Heart left ventricle (tissue), 16 donors: ENCODE results near the gene ANKZF1. TPM values are rescaled to one million over a fixed set of nuclear protein-coding genes. Genes with fewer than 3 reads are reported as not detected.

Source experiments
- ATAC-seq, 4 donors: fragments of 200-7000 bp; cut with Tn5 transposase; one replicate each; pipeline ENCODE4 v1.9.1; 2020 to 2022; ENCODE audit warnings: moderate library complexity in 4 of 4, mild to moderate bottlenecking in 3 of 4, moderate number of reproducible peaks in 1 of 4
- DNase-seq, 5 donors: peaks; one replicate each; pipeline ENCODE4 v3.0.0-alpha.2; 2020
- H3K27ac ChIP-seq, 12 donors: fragments of 200-600 bp; sonication (generic) in 4 of 12; one replicate each; pipeline versions ENCODE4 v1.5.0 to v1.8.0; 2016 to 2022; ENCODE audit warnings: mild to moderate bottlenecking in 2 of 12
- H3K27me3 ChIP-seq, 9 donors: fragments of 200-600 bp; sonication (generic) in 2 of 9; one replicate each; pipeline versions ENCODE4 v1.5.1 to v1.8.0; 2016 to 2022; ENCODE audit warnings: mild to moderate bottlenecking in 3 of 9
- H3K36me3 ChIP-seq, 9 donors: fragments of 200-600 bp; sonication (generic) in 2 of 9; one replicate each; pipeline versions ENCODE4 v1.5.0 to v1.8.0; 2018 to 2022; ENCODE audit warnings: mild to moderate bottlenecking in 2 of 9
- H3K4me1 ChIP-seq, 12 donors: fragments of 200-600 bp; sonication (generic) in 4 of 12; one replicate each; pipeline versions ENCODE4 v1.5.0 to v1.8.0; 2016 to 2022; ENCODE audit warnings: mild to moderate bottlenecking in 3 of 12
- H3K4me3 ChIP-seq, 12 donors: fragments of 200-600 bp; sonication (generic) in 4 of 12; one replicate each; pipeline versions ENCODE4 v1.5.0 to v1.8.0; 2017 to 2022; ENCODE audit warnings: mild to moderate bottlenecking in 9 of 12, moderate library complexity in 4 of 12
- H3K9me3 ChIP-seq, 12 donors: fragments of 200-600 bp; sonication (generic) in 4 of 12; one replicate each; pipeline versions ENCODE4 v1.5.0 to v1.8.0; 2016 to 2022; ENCODE audit warnings: mild to moderate bottlenecking in 1 of 12
- CTCF ChIP-seq, 12 donors: fragments of 200-600 bp; sonication (generic) in 4 of 12; IDR thresholded peaks; one replicate each; pipeline versions ENCODE4 v1.5.0 to v1.8.0; 2018 to 2022; ENCODE audit warnings: antibody characterized with exemption in 12 of 12, mild to moderate bottlenecking in 5 of 12
- POLR2A ChIP-seq, 2 donors: fragments of 450-650 bp; IDR thresholded peaks; one replicate each; pipeline ENCODE4 v1.6.1; 2017; ENCODE audit warnings: antibody characterized with exemption in 2 of 2, mild to moderate bottlenecking in 2 of 2, moderate library complexity in 2 of 2
- WGBS, 4 donors: extraction: QIAGEN DNeasy Blood & Tissue Kit in 2 of 4; methylation state at CpG; one replicate each; pipeline versions ENCODE4 v1.1.5 to v1.1.7; 2013 to 2018; 5-methylcytosine and 5-hydroxymethylcytosine counted together
- intact Hi-C, 10 donors: fragments of 100-400 bp; cut with DNase I; formaldehyde crosslinking; loops; one replicate each; pipeline versions ENCODE4 v1.11.1 to v1.14.2; 2022
- polyA plus RNA-seq, 2 donors: library from polyadenylated mRNA; stranded (reverse); fragments of 200-250 nt; gene quantifications; one replicate each; pipeline ENCODE4 v1.2.3, GENCODE V29; 2013
- total RNA-seq, 9 donors: library from RNA; depleted of rRNA in 2 of 9; stranded (reverse); fragments of >200 nt in 2 of 9; fragmentation: NEBNext Ultra II Directional in 3 of 9; extraction: Animal tissue kit (Norgen Biotek cat#: 25700) in 3 of 9; gene quantifications; one replicate each; pipeline versions ENCODE4 v1.1.0 to v1.2.4, GENCODE V29; 2016 to 2023
- donor health status: ischemic (EF 13 %, LVEDD 7.1; RV severe dilation, severe dysfunction).
- donor health status: healthy with polysubstance abuse.
- donor health status: DM: no; HTN: yes; CAD: no.
- donor health status: DM: no; HTN: no; CAD: no.
- donor health status: ischemic (EF 25% LVEDD 6.9; RV normal size, moderate dysfunction).
- donor health status: ischemic (EF 25% LVEDD 5.7; RV mildly dilated, moderate dysfunction).
- donor health status: healthy.
- donor health status: DM: yes; HTN: yes; CAD: no.
- donor health status: ischemic (EF 35%, LVEDD 5.7; RV mildly dilated, moderate dysfunction).
- donor health status: nonischemic (EF 11% LVEDD 7.7; RV severe dilation, severe dysfunction).
- donor health status: DM: yes; HTN: yes; CAD: no.
- donor health status: PGD.
- donor health status: ischemic (EF 29% LVEDD 5.4; RV normal size, mild dysfunction).
- donor health status: nonischemic (EF 23%, LVEDD 6.1; RV moderate dilation, normal function).

Gene ANKZF1
- total and polyA plus RNA-seq, 11 donors: 14.0 to 36.8 (median 26.3) TPM

- intact Hi-C loops: loop anchor here in 3 of 10 donors (2.0 to 10.0 kb wide), 3 partner anchors 40 to 48 kb away; partner anchors contain the start of gene ZFAND2B (in 2 of the 3)
- no peaks in the 10 kb centered on the region for H3K27me3 ChIP-seq
- WGBS, 4 donors: 95 to 98% (median 96%) methylated on average over 10 of the region's 10 CpGs
- no peak for DNase-seq
- H3K36me3 ChIP-seq: peaks cover 0 to 41% (median 29%) of the 10 kb centered on the region in 9 donors
- peak overlapping the region in 2 of 12 donors; percentile 28 to 95 for H3K27ac ChIP-seq
- no peak for ATAC-seq
- H3K4me1 ChIP-seq: peaks cover 6 to 66% (median 39%) of the 10 kb centered on the region in 12 donors
- H3K9me3 ChIP-seq: no peaks in the 10 kb centered on the region
- TF ChIP-seq POLR2A (IDR thresholded peaks at IDR 0.05): no peak
- TF ChIP-seq CTCF (IDR thresholded peaks at IDR 0.05): no peak
- H3K4me3 ChIP-seq: peak overlapping the region in 1 of 12 donors; percentile 67
Measured at GRCh38 chr2:219246559-219246958, 17.0 kb downstream of the ANKZF1 start.

- peak overlapping the region in 1 of 12 donors; percentile 7 for H3K4me3 ChIP-seq
- DNase-seq: no peak
- ATAC-seq: no peak
- peaks cover 6 to 81% (median 50%) of the 10 kb centered on the region in 12 donors for H3K4me1 ChIP-seq
- no peak for TF ChIP-seq CTCF (IDR thresholded peaks at IDR 0.05)
- TF ChIP-seq POLR2A (IDR thresholded peaks at IDR 0.05): no peak
- H3K27me3 ChIP-seq: no peaks in the 10 kb centered on the region
- H3K9me3 ChIP-seq: no peaks in the 10 kb centered on the region
- peaks cover 0 to 41% (median 29%) of the 10 kb centered on the region in 9 donors for H3K36me3 ChIP-seq
- H3K27ac ChIP-seq: peak overlapping the region in 5 of 12 donors; percentile 67 to 95 (median 79)
- 85 to 92% (median 88%) methylated on average over 13 to 17 of the region's 17 CpGs for WGBS, 4 donors
- intact Hi-C loops: loop anchor here in 3 of 10 donors (2.0 to 10.0 kb wide), 3 partner anchors 41 to 47 kb away; partner anchors contain the start of gene ZFAND2B (in 2 of the 3)
Measured at GRCh38 chr2:219247678-219248642, 18.4 kb downstream of the ANKZF1 start.

GRCh38 chr2:219248845-219249202 is 19.2 kb downstream of the ANKZF1 start:
- DNase-seq (no peak), ATAC-seq (no peak)
- H3K9me3 ChIP-seq: no peaks in the 10 kb centered on the region
- WGBS, 4 donors: 77 to 79% (median 78%) methylated on average over 2 of the region's 2 CpGs
- peaks cover 6 to 85% (median 53%) of the 10 kb centered on the region in 12 donors for H3K4me1 ChIP-seq
- TF ChIP-seq CTCF (IDR thresholded peaks at IDR 0.05): no peak
- TF ChIP-seq POLR2A (IDR thresholded peaks at IDR 0.05): no peak
- intact Hi-C loops: loop anchor here in 2 of 10 donors (5.0 to 10.0 kb wide), 2 partner anchors 43 to 46 kb away; no protein-coding TSS in a partner anchor
- peak overlapping the region; percentile 58 to 95 (median 77) for H3K27ac ChIP-seq
- H3K36me3 ChIP-seq: peaks cover 0 to 41% (median 29%) of the 10 kb centered on the region in 9 donors
- peak overlapping the region in 3 of 12 donors; percentile 10 to 42 (median 12) for H3K4me3 ChIP-seq
- H3K27me3 ChIP-seq: no peaks in the 10 kb centered on the region
